HG02798 (cell line): ENCODE results near the gene NPIPB6.
A peak's percentile ranks its signal among the peaks of the same experiment; 100 is the strongest.
"Not testable (repeated sequence)": the region's sequence is repeated elsewhere in the genome, so short reads cannot be mapped to it uniquely, and the experiment has no call there.

Experiments
- ATAC-seq: cut with Tn5 transposase; IDR thresholded peaks from one replicate; pipeline ENCODE4 v1.9.1; 2021; ENCODE audit warnings: mild to moderate bottlenecking; ENCODE audit not compliant: unreplicated experiment, poor library complexity

The NPIPB6 gene

GRCh38 chr16:28363408-28363807 is at the start of gene NPIPB6:
TSS of gene NPIPB6 (minus strand) at chr16:28363508. CDS start at chr16:28362822, 686 bp downstream.
- ATAC-seq: not testable (repeated sequence)

DNA sequence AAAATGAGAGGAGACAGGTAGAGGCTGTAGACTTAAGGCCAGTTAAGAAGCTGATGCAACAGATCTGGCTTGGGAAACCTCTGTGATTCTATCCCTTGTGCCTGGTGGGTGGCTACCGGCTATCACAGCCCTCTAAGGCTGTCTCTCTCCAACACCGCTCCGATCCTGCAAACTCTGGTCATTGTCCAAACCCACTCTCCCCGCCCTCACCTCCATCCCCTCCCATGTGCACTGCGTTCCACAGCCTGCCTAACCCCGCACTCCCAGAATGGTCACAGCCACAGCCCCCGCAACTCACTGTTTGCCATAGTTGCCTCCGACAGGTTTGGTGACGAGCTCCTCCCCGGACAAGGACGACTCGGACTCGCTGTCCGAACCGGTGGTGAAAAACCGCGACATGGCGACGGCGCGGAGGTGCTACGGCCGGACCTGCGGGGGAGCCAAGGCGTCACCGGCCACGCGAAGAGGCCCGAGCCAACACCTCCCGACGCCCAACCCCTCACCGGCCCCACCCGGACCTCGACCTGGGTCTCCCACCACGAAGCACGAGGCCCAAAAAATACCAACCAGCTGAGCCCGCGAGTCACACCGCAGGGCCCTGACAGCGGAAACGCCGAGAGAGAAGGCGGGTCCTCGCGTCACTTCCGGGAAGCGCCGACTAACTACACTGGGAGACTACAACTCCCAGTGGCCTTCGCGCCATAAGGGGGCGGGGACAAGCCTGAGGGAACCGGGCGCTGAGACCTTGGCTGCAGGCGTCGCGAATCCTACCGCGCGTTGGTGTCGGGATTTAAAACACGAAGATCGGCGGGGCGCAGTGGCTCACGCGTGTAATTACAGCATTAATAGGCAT is 40.1 kb upstream of the NPIPB6 start, which contains the start of gene EIF3CL:
TSS of gene EIF3CL (minus strand) at position 622 of the 853 bp plus-strand sequence. CDS start at position 399, 223 bp downstream.
- ATAC-seq: peak; percentile 99

- ATAC-seq: not testable (repeated sequence)
These were observed 28.7 kb upstream of the NPIPB6 start for GRCh38 chr16:28392054-28392453.

DNA sequence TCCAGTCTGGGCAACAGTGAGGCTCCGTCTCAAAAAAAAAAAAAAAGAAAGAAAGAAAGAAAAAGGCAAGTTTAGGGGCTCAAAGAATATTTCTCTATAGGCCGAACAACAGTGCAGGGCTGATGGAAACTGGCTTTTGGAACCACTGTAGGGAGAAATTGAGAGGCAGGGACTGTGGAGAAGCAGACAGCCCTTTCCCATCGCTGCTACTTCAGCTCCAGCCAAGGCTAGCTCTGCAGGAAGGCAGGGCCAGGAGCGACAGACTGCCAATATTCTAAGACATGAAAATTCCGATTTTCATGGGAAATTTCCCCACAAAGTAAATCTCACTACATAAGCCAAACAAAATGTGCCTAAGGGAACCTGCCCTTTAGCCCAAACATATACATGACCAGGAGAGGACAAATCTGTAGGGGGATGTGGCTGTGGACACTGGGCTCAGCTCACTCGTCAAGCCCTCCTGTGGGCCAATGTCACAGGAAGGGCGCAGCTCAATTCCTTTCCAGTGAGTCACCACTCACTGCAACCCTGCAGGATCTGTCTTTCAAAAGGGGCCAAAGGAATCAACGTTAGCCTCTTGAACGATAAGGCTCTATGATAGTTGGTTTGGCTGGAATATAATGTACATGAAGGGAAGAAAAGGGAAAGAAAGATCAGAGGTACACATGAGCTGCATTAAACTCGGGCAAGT is 19.0 kb upstream of the NPIPB6 start:
- not testable (repeated sequence) for ATAC-seq

DNA sequence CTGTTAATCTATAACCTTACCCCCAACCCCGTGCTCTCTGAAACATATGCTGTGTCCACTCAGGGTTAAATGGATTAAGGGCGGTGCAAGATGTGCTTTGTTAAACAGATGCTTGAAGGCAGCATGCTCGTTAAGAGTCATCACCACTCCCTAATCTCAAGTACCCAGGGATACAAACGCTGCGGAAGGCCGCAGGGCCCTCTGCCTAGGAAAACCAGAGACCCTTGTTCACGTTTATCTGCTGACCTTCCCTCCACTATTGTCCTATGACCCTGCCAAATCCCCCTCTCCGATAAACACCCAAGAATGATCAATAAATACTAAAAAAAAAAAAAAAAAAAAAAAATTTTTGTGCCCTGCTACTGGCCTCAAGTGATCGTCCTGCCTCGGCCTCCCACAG is 14.5 kb upstream of the NPIPB6 start:
- not testable (repeated sequence) for ATAC-seq

GRCh38 chr16:28377108-28377625 is 13.9 kb upstream of the NPIPB6 start:
- ATAC-seq: not testable (repeated sequence)

GRCh38 chr16:28375115-28375514 is 11.8 kb upstream of the NPIPB6 start:
- ATAC-seq: not testable (repeated sequence)

DNA sequence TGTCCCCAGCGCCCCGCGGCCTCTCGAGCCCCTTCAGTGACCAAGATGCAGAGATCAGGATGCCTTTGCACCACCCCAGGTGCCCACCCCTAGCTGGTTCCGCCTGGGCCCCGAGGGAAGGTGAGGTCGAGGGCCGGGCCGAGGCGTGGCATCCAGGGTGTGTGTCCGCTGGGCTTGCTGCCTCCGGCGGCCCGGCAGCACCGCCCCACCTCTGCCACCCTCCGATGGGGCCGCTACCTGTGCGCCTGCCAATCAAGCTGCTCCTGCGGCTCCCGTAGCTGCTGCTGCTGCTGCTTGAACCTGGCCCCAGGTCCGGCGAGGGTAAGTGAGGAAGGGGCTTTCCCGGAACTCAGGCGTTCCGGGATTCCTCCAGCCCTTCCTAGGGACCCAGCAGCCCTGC is 11.0 kb upstream of the NPIPB6 start:
- ATAC-seq: not testable (repeated sequence)

DNA sequence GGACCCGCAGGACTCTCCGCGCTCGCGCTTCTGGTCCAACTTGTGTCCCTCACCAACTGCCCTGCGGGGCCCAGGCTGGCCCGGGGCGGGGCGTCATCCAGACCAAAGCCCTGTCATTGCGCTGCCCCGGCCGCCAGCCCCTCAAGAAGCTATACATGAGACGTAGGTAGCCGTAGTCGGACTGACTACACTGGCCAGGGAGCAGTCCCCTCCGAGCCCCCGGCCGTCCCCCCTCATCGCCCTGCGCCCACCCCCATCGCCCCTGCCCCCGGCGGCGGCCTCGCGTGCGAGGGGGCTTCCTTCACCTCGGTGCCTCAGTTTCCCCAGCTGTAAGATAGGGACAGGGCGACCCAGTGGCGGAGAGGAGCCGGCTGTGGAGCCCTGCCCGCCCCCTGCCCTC is 4.6 kb upstream of the NPIPB6 start:
- ATAC-seq: not testable (repeated sequence)

GRCh38 chr16:28364268-28365173 is 1.2 kb upstream of the NPIPB6 start:
- peak; percentile 96 for ATAC-seq

GRCh38 chr16:28362600-28362999 is 708 bp downstream of the NPIPB6 start:
- not testable (repeated sequence) for ATAC-seq

DNA sequence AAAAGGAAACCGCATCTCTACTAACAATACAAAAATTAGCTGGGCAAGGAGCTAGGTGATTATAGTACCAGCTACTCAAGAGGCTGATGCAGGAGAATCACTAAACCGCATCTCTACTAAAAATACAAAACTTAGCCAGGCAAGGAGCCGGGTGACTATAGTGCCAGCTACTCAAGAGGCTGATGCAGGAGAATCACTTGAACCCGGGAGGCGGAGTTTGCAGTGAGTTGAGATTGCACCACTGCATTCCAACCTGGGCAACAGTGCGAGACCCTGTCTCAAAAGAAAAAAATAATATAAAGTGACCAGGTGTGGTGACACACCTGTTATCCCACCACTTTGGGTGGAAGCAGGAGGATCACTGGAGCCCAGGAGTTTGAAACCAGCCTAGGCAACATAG is 25.1 kb downstream of the NPIPB6 start:
- not testable (repeated sequence) for ATAC-seq

- not testable (repeated sequence) for ATAC-seq
These were observed 26.2 kb downstream of the NPIPB6 start for GRCh38 chr16:28336940-28337710.

GRCh38 chr16:28335678-28336077 is 27.6 kb downstream of the NPIPB6 start:
- ATAC-seq: not testable (repeated sequence)

- not testable (repeated sequence) for ATAC-seq
These were observed 30.7 kb downstream of the NPIPB6 start for GRCh38 chr16:28332632-28333031.

DNA sequence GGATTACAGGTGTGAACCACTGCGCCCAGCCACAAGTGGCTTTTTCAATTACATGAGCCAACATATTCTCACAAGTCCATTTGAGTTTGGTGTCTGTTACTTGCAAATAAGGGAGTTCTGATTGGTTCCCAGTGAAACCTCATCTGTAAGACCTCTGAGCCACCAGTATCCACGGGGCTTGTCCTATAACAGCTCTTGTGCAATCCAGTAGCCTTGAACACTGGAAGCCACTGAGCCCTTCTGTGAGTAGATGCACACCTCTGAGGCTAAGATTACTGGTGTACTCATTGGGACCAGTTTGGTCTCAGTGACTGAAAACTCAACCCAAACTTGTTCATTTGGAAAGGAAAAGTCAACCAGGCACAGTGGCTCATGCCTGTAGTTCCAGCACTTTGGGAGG is 32.3 kb downstream of the NPIPB6 start:
- ATAC-seq: not testable (repeated sequence)

GRCh38 chr16:28330232-28330631 is 33.1 kb downstream of the NPIPB6 start:
- not testable (repeated sequence) for ATAC-seq

DNA sequence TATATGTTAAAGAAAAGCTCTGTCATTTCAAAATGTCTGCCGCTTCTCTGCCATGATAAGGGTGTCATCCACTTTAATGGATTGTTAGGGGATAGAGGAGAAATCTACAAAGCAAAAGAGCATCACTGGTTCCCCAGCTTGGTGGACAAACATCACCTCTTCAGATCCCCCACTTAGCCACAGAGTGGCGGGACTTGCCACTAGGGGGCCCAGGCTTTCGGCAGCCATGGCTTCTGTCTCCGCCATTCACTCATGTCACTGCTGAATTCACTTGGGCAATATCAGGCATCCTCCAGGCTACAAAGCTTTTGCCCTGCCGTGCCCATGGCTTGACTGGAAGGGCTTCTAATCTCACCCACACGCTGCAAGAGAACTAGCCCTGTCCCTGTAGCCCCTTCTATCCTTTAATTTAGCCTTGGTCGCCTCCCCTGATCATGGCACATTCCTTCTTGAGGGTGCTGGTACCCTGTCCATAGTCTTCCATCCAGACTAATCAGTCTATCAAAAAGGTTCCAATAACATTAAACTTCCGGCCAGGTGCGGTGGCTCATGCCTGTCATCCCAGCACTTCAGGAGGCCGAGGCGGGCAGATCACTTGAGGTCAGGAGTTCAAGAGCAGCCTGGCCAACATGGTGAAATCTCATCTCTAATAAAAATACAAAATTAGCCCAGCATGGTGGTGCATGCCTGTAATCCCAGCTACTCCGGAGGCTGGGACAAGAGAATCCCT is 36.3 kb downstream of the NPIPB6 start:
- peak; percentile 42 for ATAC-seq

GRCh38 chr16:28324887-28325279 is 38.4 kb downstream of the NPIPB6 start:
- ATAC-seq: no peak
